ENCODE results near the gene PM20D1.
"Not testable (repeated sequence)": the region's sequence is repeated elsewhere in the genome, so short reads cannot be mapped to it uniquely, and the experiment has no call there.

The PM20D1 gene

GRCh38 chr1:205849619-205850355, at the start of gene PM20D1:
TSS of gene PM20D1 (minus strand) at chr1:205850132. CDS start at chr1:205850072, 60 bp downstream.
- peak; percentile 60 to 62 for DNase-seq (ENCODE audit: low read depth in 2 of 2)

- no peak for DNase-seq (ENCODE audit: low read depth in 2 of 2)
Observed at GRCh38 chr1:205896351-205896750, 46.4 kb upstream of the PM20D1 start.

GRCh38 chr1:205894119-205894518, 44.2 kb upstream of the PM20D1 start:
- not testable (repeated sequence) for DNase-seq (ENCODE audit: low read depth in 2 of 2)

- not testable (repeated sequence) for DNase-seq (ENCODE audit: low read depth in 2 of 2)
Observed at GRCh38 chr1:205892175-205892574, 42.2 kb upstream of the PM20D1 start.

- DNase-seq (ENCODE audit: low read depth in 2 of 2), result not testable (repeated sequence)
Observed at GRCh38 chr1:205891481-205891880, 41.5 kb upstream of the PM20D1 start.

- not testable (repeated sequence) for DNase-seq (ENCODE audit: low read depth in 2 of 2)
Observed at GRCh38 chr1:205890631-205891030, 40.7 kb upstream of the PM20D1 start.

GRCh38 chr1:205889706-205890105, 39.8 kb upstream of the PM20D1 start:
- DNase-seq (ENCODE audit: low read depth in 2 of 2), result not testable (repeated sequence)

GRCh38 chr1:205889006-205889405, 39.1 kb upstream of the PM20D1 start:
- DNase-seq (ENCODE audit: low read depth in 2 of 2), result not testable (repeated sequence)

- DNase-seq (ENCODE audit: low read depth in 2 of 2), result no peak
Observed at GRCh38 chr1:205883792-205884191, 33.9 kb upstream of the PM20D1 start.

- DNase-seq (ENCODE audit: low read depth in 2 of 2), result no peak
Observed at GRCh38 chr1:205880923-205881322, 31.0 kb upstream of the PM20D1 start.

- no peak for DNase-seq (ENCODE audit: low read depth in 2 of 2)
Observed at GRCh38 chr1:205879974-205880373, 30.0 kb upstream of the PM20D1 start.

GRCh38 chr1:205878026-205878425, 28.1 kb upstream of the PM20D1 start:
- DNase-seq (ENCODE audit: low read depth in 2 of 2), result no peak

- not testable (repeated sequence) for DNase-seq (ENCODE audit: low read depth in 2 of 2)
Observed at GRCh38 chr1:205873148-205873547, 23.2 kb upstream of the PM20D1 start.

- DNase-seq (ENCODE audit: low read depth in 2 of 2), result no peak
Observed at GRCh38 chr1:205870236-205870635, 20.3 kb upstream of the PM20D1 start.

GRCh38 chr1:205861540-205861939, 11.6 kb upstream of the PM20D1 start:
- DNase-seq (ENCODE audit: low read depth in 2 of 2), result no peak

- DNase-seq (ENCODE audit: low read depth in 2 of 2), result no peak
Observed at GRCh38 chr1:205858141-205858961, 8.4 kb upstream of the PM20D1 start.

GRCh38 chr1:205857501-205857900, 7.6 kb upstream of the PM20D1 start:
- not testable (repeated sequence) for DNase-seq (ENCODE audit: low read depth in 2 of 2)

GRCh38 chr1:205856433-205856832, 6.5 kb upstream of the PM20D1 start:
- DNase-seq (ENCODE audit: low read depth in 2 of 2), result no peak

GRCh38 chr1:205852969-205853368, 3.0 kb upstream of the PM20D1 start:
- no peak for DNase-seq (ENCODE audit: low read depth in 2 of 2)

- no peak for DNase-seq (ENCODE audit: low read depth in 2 of 2)
Observed at GRCh38 chr1:205851993-205852392, 2.1 kb upstream of the PM20D1 start.

GRCh38 chr1:205843036-205843859, 6.7 kb downstream of the PM20D1 start:
- no peak for DNase-seq (ENCODE audit: low read depth in 2 of 2)

- no peak for DNase-seq (ENCODE audit: low read depth in 2 of 2)
Observed at GRCh38 chr1:205842229-205842628, 7.7 kb downstream of the PM20D1 start.
